NT2/D1 (cell line): ENCODE data around the gene GNRH2.

Source experiments
- SUZ12 ChIP-seq: IDR thresholded peaks from 2 replicates; pipeline ENCODE4 v1.6.1; 2011; ENCODE audit not compliant: insufficient read length, insufficient read depth; ENCODE audit errors: extremely low read depth
- YY1 ChIP-seq: IDR thresholded peaks from 2 replicates; pipeline ENCODE4 v1.6.1; 2011; ENCODE audit not compliant: insufficient read length, insufficient read depth
- ZNF274 ChIP-seq: IDR thresholded peaks from 2 replicates; pipeline ENCODE4 v1.6.1; 2011; ENCODE audit warnings: mild to moderate bottlenecking, low read depth, low read length

- no peak for TF ChIP-seq ZNF274
- TF ChIP-seq SUZ12: no peak
- TF ChIP-seq YY1: no peak
Measured at GRCh38 chr20:3039426-3039825, 4.0 kb upstream of the GNRH2 start.
